Measurements from ENCODE around the gene RAPGEF5.

DNA sequence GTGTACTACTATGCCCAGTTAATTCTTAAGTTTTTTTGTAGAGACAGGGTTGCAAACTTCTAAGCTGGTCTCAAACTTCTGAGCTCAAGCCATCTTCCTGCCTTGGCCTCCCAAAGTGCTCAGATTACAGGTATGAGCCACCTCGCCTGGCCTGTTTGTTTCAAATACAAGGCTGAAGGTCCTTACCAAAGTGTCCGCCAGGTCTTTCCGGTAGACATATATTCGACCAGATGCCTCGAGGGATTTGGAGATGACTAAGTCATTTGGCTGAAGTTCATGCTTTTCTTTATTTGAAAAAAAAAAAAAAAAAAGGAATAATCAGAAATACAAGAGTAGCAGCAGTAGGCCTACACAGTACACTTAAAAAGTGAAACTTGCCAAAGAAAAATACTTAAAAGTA is 206.7 kb downstream of the RAPGEF5 start:
- TF ChIP-seq POLR2AphosphoS5 (IDR thresholded peaks at IDR 0.05; ENCODE audit: borderline replicate concordance, low read depth, low read length) (no peak), EZH2 (IDR thresholded peaks at IDR 0.05) (no peak), FOXP2 (optimal IDR thresholded peaks at IDR 0.05; ENCODE audit: control extremely low read depth, extremely low read length, insufficient read depth) (no peak)
